ENCODE results near the gene SMAD3.

Gene SMAD3

GRCh38 chr15:67080900-67081431 lies 15.6 kb downstream of the SMAD3 start:
- peak in 1 of 2 donors; percentile 54 for DNase-seq (ENCODE audit: low read depth in 2 of 2)

- no peak for DNase-seq (ENCODE audit: low read depth in 2 of 2)
Measured at GRCh38 chr15:67082007-67082536, 16.7 kb downstream of the SMAD3 start.

DNA sequence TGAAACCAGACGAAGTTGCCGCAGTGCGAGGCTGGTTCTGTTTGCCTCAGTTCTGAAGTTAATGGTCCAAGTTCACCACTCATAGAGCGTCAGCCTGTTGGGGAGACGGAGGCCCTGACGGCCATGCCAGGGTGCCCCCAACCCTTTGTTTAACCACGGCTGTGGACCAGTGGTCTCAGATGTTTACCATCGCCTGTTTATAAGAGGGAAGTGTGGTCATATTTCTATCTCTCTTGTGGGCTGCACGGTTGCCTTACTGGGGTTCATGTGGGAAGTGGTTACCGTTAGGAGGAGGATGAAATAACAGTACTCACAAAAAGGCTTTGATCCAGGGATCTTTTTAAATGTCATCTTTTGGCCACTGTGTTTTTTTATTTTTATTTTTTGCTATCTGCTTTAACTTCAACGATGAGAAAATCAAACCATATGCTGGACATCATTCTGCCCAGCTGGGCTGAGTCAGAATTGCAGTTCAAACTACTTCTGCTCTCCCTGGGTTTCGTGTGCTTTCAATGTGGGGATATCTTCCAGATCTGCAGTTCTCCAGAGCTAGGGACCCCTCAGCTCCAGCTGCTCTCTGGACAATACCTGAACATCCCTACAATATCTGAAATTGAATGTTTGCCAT lies 17.8 kb downstream of the SMAD3 start:
- DNase-seq (ENCODE audit: low read depth in 2 of 2) = no peak

GRCh38 chr15:67084561-67084960 lies 19.2 kb downstream of the SMAD3 start:
- no peak for DNase-seq (ENCODE audit: low read depth in 2 of 2)

GRCh38 chr15:67085237-67085817 lies 19.9 kb downstream of the SMAD3 start:
- DNase-seq (ENCODE audit: low read depth in 2 of 2) = no peak

DNA sequence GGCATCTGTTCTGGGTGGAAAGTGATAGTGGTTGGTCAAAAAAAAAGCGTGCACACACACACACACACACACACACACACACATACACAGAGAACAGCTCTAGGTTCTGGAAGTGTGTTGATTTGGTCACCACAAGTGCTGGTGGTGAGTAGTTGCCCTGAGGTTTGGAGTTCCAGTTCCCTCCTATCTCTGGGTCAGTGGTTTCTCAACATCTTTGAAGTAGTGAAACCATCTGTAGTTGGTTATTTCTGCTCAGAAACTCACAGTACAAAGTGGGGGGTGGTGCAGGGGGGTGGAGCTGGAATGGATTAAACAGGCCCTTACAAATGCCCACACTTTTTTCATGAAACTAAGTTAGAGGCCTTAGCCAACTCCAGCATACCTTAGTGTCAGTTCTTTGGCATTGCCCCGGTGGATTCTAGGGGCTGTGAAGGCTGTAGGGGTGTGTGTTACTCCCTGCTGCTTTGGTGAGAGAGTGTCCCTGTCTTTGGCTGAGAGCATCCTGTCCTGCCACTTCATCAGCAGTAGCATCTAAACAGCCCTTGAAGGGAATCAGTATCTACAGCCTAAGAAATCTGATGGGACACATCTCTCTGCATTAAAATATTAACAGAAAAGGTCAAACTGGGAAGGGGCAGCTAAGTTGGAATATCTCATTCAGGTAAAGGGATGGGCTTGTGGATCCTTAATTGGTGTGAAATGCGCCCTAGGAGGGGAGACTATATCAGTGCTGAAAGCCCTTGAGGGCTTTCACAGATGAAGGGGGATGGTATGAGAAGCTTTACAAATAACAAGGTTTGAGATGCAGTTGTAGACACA lies 20.6 kb downstream of the SMAD3 start:
- DNase-seq (ENCODE audit: low read depth in 2 of 2) = no peak

DNA sequence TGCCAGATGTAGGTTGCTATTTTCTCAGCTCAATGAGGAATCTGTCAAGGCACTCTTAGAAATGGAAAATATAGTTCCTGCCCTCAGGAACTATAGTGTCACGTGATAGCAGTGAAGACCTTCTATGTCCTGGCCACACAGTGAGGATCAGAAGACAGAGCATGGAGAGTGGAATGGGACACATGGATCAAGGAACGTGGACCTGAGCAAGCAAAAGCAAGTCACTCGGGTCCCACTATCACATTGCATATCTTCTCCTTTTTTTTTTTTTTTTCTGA lies 21.2 kb downstream of the SMAD3 start:
- no peak for DNase-seq (ENCODE audit: low read depth in 2 of 2)

DNA sequence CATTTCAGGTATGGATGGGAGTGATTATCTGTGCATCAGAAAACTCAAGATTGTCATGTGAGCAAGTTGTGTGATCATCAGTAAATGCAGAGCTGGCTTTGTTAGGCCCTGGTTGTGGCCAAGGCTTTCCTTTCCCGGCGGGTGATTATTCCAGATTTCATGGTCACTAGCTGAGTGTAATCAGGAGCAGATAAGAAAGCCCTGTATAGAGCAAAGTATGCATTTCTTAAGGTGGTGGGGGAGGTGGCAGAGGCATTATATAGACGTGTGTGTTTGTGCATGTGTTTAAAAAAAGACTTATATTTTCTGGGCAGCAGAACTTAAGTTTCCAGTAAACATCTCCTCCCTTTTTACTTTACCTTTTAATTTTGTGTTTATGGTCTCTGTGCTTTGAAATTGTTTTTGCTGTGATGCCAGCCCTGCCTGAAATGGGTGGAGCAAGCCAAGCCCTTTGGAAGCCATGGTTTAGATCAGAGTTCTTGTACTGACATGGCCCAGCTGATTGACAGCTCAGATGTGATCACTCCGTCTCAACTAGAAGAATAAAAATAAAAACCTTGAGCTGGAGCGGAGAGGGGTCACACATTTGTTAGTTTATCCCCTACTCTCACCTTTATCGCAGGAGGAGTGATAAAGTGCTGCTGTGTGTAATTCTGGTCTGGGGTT lies 22.2 kb downstream of the SMAD3 start:
- DNase-seq (ENCODE audit: low read depth in 2 of 2) = no peak

DNA sequence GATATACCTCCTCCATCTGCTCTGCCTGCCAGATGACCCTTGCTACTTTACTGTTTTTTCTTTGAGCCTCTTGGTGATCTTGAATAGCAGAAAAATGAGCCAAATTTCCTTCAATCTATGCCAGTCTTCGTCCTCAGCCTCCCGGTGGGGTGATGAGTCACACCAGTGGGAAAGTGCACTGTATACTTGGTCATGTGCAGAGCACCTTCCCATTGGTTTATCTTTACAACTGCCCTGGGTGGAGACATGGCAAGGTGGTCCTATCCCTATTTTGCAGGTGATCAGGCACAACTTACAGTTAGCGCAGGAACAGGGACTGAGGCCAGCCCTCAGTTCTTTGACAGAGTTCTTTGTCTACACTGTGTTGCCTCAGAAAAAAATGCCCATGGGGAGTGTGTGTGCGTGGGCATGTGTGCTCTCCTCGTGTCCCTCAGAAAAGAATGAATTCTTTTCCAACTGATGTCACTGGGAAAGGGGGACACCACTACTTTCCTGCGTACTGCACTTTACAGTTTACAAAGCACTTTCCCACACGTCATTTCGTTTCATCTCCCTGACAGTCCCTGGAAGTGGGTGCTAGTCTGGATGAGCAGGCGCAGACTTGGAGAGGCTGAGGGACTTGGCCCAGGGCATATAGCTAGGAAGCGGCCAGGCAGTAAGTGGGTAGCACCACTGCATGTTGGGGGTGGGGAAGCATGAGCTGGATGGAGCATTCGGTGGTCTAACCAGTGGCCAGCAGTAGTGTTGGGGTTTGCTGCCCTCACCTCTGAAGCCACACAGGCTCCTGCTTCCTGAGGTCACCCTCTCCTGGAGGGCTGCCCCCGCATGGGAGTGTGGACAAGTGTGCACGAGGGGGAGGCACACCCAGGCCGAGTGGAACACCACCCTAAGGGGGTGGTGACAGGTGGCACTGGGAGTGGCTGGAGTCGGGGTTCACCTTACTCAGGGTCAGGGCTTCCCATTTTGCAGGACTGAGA lies 24.1 kb downstream of the SMAD3 start:
- DNase-seq (ENCODE audit: low read depth in 2 of 2) = no peak

DNA sequence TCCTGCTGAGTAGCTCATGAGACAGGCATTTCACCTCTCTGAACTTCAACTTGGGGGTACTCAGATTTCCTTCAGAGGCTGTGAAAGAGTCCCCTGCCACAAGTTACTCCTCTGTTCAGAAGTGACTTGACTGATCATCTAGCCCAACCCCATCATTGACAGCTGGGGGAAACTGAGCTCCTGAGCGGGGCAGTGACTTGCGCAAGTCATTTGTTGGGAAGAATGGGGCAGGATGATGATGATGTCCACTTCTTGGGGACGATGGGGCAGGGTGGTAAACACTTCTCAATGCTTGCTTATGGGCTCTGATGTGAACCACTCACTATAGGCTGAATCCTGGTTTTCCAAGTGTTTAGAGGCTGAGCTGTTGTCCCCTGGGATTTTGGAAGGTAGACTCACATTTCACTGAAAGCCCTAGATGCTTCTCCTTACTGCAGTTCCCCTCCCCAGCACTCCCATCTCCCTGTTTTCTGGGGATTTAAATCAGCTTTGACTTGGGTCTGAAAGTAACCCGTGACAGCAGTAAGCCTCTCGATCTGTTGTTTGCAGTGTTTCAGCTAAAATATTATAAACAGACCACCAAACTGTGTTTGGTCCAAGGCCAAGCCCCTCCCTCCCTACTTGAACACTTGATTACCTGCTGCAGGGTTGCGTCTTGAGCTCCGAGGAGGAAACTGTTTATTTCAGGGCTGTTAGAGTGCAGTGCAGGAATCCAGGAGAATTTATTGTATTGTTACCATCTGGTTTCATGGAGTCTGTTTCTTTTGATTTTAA lies 25.1 kb downstream of the SMAD3 start:
- no peak for DNase-seq (ENCODE audit: low read depth in 2 of 2)

GRCh38 chr15:67091071-67091979 lies 25.9 kb downstream of the SMAD3 start:
- no peak for DNase-seq (ENCODE audit: low read depth in 2 of 2)

GRCh38 chr15:67091980-67092677 lies 26.7 kb downstream of the SMAD3 start:
- no peak for DNase-seq (ENCODE audit: low read depth in 2 of 2)

DNA sequence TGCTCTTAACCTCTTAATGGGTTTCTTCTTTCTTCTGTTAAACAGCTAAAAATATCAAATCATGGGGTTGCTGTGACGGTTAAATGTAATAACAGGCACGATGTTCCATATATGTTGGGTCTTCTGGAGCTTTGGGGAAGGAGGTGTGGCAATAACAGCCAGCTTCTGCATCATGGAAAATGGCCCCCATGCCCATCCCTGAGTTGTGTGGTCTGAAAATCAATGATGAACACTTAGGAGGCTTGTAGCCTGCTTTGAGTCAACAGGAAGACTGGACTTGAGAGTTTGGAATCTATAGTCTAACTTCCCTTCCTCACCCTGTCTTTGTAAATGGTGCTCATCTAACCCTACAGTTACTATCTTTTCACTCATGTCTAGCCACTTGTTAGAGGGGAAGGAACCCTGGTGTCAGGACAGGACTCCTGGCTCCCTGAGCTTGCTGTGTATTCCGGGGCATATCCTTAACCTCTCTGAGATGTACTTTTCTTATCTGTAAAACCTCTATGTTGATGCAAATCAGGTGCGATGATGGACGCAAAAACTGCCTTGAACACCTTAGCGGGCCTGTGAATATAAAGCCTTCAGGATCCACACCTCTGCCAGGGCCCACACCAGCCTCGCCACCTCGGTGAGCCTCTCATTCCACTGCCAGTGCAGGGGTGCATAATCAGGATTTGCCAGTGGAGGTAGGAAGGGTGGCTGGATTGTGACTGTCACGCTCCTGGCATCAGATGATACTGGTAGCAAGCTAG lies 27.5 kb downstream of the SMAD3 start:
- DNase-seq (ENCODE audit: low read depth in 2 of 2) = no peak

GRCh38 chr15:67093504-67093862 lies 28.1 kb downstream of the SMAD3 start:
- DNase-seq (ENCODE audit: low read depth in 2 of 2) = no peak

DNA sequence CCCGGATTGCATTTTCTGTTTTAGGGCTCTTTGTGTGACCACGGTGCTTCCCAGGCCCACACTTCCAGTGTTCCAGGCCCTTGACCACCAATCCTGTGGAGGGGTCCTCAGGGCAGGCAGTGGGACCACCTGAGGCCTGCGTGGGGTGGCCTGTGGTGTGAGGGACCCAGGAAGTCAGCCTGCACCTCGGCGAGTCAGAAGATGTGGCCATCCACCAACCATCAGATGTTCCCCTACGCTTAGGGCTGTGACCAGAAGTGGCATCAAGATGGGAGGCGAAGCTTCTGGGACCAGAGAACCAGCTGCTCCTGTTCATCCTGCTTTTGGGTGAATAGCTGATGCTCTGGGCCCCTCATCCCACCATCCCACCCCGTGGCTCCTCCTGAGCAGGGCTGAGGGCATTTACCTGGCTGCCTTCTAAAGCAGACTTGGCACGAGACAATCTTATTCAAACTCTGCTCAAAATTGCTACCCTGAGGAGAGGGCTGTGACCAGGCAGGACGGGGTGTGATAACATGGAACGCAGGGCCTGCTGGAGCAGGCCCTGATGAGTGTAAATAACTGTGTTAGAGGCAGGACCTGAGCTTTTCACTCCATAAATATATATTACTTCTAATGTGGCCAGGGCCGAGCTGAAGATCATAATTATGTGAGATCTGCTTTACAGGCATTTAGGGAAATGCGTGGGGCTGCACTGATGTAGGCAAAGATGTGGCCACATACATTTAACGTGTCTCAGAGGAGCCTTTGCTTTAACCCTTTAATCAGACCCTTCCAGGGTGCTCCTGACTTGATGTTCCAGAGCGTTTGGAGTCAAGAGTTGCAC lies 28.8 kb downstream of the SMAD3 start:
- DNase-seq (ENCODE audit: low read depth in 2 of 2) = no peak

DNA sequence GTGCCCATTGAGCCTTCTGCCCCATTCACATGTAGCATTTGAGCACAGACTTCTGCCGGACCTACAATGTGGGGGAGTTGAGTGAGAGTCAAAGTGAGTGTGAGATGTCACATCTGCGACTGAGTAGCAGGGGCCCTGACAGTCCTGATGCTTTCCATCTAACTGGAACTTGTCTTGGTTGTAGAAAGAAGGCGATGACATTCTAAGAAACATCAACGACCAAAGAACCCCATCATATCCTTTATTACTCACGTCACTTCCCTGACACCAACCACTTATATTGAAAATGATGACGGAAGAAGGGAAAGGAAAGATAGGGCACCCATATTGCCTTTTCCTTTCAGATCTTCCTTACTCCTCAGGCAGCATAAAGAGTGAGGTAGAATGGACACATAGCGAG lies 30.5 kb downstream of the SMAD3 start:
- DNase-seq (ENCODE audit: low read depth in 2 of 2) = no peak
